ENCODE results near the gene HS3ST5.

Gene HS3ST5

DNA sequence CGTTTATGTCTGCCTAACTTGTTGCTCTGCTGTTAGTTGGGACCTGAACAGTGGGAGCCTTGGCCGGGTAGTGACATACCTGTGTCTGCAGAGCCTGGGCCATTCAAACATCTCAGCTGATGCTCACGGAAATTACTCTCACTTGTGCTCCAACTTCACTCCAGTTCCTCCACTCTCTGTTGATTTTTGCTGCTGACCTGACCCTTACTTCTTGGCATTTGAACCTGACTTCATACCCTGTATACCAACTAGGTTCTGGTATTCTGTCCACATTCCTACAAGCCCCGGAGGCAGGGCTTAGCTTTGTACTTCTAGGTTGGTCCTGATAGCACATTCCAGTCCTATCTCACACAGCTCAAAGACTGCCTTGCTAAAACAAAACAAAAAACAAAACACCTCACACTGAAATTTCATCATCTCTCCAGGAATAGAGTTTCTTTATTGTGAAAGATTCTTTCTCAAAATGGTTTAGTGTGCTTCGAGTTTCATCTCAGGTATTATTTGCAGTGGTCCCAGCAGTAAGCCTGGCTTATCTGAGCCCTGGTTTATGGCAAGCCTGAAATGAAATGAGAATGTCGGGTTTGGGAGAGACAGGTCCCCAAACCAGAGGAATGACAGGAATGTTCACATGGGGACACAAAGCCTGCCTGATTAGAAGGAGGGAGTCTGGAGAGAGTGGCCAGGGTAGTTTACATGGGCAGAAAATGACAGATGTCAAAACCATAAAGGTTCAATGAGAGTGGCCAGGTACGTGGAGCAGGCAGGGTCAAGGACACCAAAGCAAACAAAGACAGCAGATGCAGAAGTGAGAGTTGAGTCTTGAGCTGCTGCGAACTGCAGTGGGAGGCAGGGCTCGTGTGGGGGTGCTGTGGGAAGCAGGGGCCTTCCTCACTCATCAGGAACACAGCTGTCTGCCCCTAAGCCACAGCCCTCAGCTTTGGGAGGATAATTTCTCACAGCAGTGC lies 197.7 kb downstream of the HS3ST5 start:
- no peak for DNase-seq

DNA sequence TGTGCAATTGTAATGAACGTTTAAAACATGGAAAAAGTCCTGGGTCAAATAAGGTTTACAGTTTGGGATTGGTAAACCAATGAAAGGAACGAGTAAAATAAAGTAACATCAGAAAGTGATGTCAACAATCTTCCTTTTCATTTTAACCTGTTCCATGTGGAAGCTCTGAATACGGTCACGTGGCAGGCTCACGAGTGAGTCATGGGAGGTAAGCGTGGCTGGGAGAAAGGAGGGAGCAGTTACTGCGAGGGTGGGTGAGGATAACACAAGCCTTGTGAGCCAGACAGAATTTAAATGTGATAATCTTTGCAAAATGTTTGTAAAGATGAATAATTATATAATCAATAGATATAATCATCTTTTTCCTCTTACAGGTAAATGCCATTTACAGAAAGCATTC lies 200.6 kb downstream of the HS3ST5 start:
- DNase-seq: no peak

DNA sequence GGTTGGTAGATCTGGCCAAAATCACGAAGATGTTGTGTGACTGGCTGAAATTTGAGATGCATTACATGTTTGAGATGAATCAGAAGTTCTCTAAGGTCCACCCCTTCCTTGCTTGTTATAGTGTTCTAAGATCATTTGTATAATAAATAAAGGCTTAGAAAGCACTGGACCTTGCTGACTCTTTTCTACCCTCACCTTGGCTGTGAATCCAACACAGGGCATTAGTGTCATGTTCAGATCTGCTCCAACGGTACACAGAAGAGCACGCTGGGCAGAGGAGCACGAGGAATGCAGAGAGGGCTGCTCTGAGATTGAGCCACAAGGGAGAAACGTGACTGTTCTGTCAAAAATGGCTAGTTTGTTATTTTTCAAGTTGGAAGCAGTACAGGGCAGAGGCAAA lies 202.4 kb downstream of the HS3ST5 start:
- no peak for DNase-seq

DNA sequence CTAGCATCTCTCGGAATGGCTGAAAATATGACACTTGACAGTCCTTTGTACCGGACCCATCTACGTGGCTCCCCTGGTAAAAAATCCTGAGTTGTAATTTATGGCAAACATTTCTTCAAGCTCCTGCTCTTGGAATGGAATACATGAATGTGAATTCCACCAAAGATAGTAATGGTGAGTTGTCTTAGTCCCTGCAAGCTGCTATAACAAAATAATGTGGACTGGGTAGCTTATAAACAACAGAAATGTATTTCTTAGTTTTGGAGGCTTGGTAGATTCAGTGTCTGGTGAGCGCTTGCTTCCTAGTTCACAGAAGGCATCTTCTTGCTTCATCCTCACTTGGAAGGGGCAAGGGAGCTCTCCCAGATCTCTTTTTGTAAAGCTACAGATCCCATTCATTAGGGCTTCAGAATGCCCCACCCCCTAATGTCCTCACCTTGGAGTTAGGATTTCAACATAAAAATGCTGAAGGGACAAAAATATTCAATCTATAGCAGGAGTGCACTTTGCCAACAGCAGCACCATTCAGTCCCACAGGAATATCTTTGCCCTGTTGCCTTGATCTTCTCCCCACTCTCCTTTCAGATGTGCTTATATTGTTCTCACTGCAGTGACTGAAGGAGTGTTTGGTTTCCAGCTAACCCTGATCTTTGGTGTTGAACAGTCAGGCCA lies 204.1 kb downstream of the HS3ST5 start:
- DNase-seq: no peak

DNA sequence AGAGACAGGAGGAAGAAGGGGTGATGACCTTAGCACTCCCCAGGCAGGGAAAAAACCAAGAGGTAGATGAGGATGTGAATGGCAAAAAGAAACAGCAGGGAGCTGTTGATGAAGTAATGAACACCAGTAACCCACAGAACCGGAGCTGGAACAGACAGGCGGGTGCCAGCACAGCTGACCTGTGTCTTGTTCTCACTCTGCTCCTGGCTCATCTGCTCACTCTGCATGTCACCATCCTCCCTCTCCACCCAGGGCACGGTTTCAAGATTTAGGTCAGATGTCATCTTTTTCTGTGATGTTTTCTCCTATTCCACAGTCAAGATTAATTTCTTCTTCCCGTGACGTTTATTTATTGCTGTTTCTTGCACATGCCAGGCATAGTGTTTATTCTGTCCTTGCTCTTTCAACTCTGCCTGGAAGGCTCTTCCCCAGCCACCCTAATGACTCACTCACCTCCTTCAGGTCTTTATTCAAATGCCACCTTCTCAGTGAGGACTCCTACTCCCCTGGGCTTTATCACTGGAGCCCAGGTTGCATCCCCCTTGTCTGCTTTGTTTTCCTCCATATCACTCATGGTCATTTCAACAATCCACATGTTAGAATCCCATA lies 207.4 kb downstream of the HS3ST5 start:
- no peak for DNase-seq

DNA sequence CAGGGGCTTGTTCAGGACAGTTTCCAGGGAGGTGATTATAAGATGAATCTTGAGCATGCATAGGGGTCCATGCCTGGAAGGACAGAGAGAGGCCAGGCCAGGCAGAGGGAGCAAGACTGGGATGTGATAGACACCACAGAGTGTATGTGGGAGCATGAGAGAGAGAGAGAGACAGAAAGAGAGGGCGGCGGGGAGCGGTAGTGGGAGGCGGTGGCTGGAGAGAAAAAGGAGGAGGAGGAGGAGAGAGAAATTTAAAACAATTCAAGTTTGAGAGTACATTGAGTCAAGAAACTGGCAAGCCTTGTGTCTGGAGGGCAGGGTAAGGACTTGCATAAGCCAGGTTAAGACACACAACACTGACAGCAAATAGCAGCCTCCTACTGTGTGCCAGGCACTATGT lies 209.0 kb downstream of the HS3ST5 start:
- no peak for DNase-seq

DNA sequence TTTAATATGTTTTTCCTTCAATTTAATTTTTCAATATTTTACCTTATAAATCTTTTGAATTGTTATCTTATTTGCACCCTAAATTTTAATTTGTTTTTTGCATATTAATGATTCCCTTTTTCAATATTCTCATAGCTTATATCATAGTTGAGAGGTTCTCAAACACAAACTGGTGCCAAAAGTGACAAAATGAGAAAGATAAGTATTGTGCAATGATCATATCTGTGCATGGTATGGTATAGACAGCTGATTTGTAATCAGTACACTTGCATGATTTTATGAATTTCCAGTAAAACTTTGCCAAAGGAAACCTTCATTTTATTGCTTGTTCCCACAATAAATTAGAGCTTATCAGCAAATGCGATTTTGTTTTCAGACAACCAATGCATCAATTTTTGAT lies 210.9 kb downstream of the HS3ST5 start:
- DNase-seq: no peak

DNA sequence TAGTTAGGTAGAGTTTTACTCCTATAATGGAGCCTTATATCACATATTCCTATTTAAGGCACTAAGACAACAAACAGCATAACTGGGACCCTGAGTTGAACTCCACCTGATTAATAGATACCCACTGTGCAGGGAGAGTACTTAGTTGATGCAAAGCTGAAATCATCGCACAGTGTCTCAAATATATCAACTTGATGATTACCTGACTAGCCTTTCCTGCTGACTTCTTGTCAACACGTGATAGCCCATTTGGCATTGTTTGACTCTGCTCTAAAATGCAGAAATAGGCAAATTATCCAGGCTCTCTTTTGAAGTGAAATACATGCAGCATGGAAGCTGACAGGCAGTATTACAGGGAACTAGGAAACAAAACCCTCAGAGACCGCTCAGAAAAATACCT lies 217.2 kb downstream of the HS3ST5 start:
- DNase-seq: no peak

DNA sequence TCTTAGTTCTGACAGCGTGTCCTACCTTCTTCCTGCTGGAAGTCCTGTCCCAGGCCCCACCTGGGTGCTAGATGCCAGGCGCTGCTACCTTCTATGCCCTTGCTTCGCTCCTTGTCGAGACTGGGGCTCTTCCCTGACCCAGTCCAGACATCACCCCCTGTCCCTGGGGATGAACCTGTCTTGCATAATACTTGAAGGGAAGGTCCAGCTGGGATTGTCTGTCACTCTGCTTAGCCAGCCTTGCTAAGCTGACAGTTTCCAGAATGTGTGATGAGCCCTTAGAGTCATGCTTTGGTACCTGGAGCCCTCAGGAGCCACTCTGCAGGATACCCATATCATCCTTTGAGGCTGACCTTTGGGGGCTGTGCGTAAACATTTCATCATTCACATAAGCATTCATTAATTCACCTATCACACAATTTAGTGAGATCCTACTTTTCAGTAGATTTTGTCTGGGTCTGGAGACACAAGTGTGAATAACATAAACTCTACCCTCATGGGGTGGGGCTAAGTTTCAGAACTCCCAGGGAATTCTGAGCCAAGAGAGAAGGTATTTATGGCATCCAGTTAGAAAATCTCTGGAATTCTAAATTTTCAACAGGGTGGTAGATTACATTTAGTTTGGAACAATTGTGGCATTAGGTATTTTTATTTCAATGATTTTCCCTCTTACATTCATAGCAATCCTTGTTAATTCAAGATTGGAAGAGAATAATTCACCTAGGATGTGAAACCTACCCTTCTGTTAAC lies 220.7 kb downstream of the HS3ST5 start:
- no peak for DNase-seq

DNA sequence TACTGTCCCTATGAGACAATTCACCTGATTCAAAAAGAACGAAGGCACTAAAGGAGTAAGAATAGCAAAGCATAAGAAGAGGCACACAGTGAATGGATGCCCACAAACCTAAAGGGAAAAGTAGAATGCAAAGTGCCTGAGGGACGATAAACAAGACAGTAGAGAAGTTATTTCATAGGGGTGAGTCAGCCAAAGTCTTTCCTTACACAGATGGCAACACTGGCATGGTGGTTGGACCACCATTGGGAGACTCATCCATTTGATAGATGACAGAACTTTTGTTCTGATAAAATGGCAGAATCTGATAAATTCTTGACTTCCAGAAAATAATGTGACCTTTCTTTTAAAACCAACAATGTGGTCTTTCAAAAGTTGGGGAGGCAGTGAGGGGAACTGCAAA lies 223.8 kb downstream of the HS3ST5 start:
- no peak for DNase-seq

DNA sequence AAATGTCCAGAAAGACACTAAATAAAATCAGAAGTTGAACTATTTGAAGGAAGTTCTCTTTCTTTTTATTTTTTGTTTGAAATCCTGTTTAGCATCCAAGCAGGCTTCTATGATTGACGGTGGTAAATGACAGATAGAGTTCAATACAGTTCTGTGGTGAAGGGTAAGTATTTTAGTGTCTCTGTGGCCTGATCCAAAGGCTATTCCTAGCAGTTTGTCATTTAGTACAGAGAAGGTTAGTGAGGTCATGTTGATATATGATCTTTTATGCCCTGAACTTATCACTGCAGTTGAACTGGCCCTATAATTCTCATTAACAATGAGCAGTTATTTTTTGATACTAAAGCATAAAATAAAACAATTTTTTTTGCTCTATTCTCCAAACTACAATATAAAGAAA lies 227.2 kb downstream of the HS3ST5 start:
- no peak for DNase-seq

DNA sequence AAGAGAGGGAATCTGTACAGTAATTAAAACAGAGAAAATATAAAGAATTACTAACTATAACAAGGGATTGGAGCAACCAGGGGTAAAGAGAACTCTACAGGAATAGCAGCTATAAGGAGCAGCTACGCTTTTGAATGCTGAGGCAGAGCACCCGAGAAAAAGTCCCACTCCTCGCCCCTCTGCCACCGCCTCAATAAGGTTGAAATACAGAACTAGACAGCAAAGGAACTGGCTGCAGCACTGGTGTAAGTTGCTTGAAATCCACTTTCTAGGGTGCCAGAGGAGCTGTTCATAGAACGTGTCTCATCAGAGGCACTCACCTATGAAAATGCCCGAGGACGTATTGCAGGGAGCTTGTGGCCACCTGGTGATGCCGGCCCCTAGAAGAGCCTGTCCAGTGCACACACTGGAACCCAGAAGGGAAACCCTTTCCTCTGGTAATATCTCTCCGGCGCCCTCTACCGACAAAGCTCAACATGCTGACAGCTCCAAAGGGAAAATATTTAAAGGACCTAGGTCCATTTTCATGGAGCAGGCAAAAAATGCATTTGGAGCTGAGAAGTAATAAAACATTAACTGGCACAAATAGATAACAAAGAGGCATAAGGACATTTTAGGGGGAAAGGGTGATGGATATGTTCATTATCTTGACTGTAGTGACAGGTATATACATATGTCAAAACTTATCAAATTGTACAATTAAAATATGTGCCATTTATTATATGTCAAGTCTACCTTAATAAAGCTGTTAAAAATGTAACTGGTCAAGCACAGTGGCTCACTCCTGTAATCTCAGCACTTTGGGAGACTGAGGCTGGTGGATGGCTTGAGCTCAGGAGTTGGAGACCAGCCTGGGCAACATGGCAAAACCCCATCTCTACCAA lies 234.5 kb downstream of the HS3ST5 start:
- DNase-seq: peak; percentile 19

DNA sequence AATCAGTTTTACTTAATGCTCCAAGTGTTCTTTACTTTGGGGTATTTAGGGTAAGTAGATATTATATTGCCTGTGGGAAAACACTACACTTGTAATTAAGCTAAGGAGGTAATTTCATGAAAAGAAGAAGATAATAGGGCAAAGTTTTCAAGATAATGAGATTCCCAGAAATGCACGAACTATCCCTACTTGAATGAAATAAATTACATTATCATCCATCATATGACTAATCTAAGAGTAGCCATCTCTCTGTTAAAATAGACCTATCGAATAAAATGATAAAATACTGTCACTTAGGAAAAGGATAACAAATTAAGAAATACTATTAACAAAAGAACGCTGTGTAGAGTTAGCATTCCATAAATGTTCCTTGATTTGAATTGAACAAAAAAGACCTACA lies 236.8 kb downstream of the HS3ST5 start:
- no peak for DNase-seq

DNA sequence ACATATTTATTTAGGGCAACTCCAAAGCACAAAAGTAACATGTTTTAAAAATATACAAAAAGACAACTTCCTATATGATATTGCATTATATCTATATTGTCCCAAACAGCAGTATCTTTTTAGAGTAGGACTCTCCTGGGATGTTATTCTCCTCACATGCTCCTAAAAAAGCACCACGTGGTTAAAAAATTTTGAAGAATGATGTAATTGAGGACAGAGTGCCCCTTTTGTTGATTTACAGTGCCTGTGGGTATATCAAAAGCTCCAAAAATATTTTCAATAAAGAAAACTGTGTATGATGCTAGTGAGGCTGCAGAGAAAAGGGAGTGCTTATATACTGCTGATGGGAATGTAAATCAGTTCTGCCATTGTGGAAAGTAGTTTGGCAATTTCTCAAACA lies 241.6 kb downstream of the HS3ST5 start:
- DNase-seq: no peak

DNA sequence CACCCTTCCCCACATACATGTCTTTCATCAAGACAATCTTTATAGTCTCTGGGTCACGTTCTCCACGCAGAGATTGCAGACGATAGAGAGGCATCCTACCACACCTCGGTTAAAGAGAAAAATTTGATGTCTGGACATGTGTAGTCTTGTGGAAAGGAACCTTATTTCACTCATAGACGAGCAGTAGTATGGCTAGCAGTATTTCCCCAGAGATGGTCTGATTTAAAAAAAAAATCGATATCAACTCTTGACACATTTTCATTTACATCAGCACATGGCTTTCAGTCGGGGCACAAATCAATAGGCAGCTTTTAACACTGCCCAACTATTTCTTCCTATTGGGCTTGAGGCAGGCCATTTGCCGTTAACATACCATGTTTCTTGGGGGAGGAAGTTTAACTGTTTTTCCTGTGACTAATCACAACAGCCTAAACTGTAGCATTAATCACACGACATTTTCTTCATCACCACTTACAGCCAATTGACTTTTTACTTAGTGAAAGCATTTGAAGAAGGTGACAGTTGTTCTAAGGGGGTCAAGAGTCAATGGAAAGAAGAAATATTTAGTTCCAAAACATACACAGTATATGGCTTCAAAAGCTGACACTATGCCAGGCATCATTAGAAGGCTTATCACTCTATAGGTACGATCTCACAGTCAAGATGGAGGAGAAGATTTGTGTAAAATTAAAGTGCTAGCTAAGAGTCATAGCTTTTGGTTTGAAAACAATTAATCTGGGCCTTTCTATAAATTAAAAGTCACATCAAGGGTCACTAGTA lies 242.4 kb downstream of the HS3ST5 start:
- no peak for DNase-seq

DNA sequence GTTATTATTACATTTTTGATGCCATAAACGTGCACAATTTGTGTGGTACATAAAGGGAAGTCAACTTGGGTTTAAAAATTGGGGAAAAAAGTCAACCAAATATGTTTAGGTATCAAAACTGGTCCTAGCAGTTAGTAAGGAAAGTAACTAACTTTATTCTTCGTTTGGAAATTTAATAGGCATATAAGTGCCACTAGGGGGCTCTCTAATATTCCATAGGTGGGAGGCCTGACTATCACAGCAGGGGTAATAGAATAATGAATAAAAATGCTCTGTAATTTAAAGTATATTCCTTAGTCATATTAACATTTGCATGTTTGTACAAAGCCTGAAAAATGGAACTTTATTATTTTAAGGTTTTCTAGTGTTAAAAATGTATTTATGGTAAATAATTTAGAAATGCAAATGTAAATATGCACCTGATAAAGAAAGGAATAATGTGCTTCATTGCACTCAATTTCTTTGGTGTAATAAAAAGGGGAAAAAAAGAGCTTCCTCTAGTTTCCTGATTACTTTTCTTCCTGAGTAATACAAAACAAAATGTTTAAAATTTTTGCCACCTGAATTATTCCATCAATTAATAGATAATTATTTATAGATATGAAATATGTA lies 246.2 kb downstream of the HS3ST5 start:
- DNase-seq: peak; percentile 25

DNA sequence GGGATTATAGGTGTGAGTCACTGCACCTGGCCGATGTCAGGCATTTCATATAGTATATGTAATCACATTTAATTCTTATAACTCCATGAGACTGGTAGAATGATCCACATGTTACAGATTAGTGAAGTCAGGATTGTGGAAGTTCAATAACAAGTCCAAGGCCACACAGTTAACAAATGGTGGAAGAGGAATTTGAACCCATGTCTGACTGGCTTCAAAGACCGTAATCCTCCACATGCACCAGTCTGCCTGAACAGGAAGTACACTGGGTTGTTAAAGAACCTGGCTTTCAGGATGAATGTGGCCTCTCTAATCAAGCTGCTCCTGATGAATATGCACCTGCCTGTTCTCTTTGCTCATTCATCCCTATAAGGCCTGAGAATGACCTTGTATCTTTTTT lies 249.9 kb downstream of the HS3ST5 start:
- DNase-seq: no peak

DNA sequence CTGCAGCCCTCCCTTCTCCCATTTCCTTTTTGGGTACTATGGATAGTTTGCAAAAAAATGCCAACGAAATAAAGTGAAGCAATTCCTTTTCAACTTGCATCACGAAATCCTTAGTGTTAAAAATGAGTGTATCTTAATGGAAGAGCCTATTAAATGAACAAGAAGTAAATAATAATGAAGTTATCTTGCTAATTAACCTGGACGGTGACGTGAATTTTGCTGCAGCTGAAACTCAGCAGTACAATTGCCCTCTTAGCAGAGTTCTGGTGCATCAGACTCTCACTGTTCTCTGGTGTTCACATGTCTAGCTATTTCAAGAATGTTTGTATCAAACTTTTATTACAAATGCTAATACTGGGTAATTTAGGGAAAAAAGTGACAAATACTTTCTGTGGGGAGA lies 252.2 kb downstream of the HS3ST5 start:
- DNase-seq: no peak

DNA sequence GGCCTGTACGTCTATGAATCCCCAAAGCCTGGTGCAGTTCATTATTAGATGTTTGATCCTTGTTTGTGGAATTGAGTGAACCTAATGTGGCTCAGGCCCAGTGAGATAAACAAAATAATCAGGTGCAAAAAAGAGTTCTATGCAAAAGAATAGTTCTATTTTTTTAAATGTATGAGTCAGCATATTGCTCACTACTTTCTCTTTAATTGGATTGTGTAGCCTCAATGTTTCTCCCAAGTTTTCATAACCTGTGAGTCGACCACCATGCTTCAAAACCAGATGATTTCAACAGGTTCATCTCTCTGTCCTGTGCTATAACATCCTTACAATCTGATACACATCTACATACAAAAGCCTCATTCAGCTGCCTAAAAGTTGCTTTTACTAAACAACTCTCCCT lies 255.3 kb downstream of the HS3ST5 start:
- DNase-seq: no peak

DNA sequence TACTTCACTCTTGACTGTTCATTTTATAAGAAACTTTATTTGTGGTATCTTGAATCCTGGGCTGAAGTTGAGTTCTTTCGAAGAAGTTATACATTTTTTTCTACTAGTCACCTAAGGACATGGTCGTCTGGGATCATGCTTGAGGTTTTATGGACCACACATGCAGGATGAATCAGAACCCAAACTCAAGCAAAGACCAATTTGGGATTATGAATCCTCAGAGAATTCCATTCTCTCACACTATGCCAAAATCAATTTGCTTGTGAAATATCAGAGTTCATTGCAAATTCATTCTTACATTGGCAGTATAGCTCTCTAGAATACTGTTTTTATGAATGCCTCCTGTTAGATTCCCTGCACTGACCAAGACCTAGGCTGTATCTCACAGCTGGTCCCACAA lies 257.6 kb downstream of the HS3ST5 start:
- no peak for DNase-seq

DNA sequence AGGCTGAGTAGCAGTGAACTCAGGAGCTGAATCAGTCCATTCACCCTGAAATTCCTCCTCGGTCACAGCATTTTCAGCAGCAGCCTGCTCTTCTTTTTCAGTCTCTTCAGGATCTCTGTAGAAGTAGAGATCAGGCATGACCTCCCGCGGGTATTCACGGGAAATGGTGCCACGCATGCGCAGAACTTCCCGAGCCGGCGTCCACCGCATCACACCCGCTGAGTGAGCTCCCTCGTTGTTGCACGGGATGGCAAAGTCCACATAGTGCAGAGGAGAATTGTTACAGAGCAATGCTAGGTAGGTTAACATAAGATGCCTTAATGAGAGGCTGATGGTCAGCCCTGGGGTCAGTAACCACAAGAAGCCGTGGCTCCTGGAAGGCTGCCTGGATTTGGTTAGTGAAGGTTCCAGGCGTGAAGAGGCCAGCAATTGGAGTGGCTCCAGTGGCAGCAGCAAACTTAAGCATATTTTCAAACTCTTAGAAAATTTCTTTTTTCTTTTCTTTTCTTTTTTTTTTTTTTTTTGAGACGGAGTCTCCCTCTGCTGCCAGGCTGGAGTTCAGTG lies 258.4 kb downstream of the HS3ST5 start:
- DNase-seq: no peak
